Right renal pelvis (tissue), 4 donors: ENCODE measurements around the gene LSP1. TPM values are rescaled to one million over a fixed set of nuclear protein-coding genes. Genes with fewer than 3 reads are reported as not detected.
A peak's percentile ranks its signal among the peaks of the same experiment; 100 is the strongest.
"Not testable (repeated sequence)": the region's sequence is repeated elsewhere in the genome, so short reads cannot be mapped to it uniquely, and the experiment has no call there.

ENCODE experiments used
- DNase-seq, 4 donors: peaks; one replicate each; pipeline ENCODE4 v3.0.0-alpha.2; 2013; ENCODE audit warnings: low read depth in 4 of 4, low spot score in 3 of 4, missing footprints in 1 of 4
- polyA plus RNA-seq, 4 donors: library from polyadenylated mRNA; unstranded; fragments of 120-200 nt; gene quantifications; one replicate each; pipeline ENCODE4 v1.2.1, GENCODE V29; 2013; ENCODE audit not compliant: insufficient read length in 4 of 4

LSP1 gene
- polyA plus RNA-seq, 4 donors, result 5.0 to 8.9 (median 6.4) TPM

- DNase-seq, result not testable (repeated sequence)
Observed at GRCh38 chr11:1874441-1875092, 21.7 kb downstream of the LSP1 start.

- DNase-seq, result no peak
Observed at GRCh38 chr11:1875093-1875850, 22.4 kb downstream of the LSP1 start.

- DNase-seq, result not testable (repeated sequence)
Observed at GRCh38 chr11:1875851-1876301, 23.0 kb downstream of the LSP1 start.

- DNase-seq, result no peak
Observed at GRCh38 chr11:1876361-1877063, 23.6 kb downstream of the LSP1 start.

GRCh38 chr11:1877211-1878136 lies 24.6 kb downstream of the LSP1 start:
- DNase-seq, result no peak

GRCh38 chr11:1878137-1879031 lies 25.5 kb downstream of the LSP1 start:
- no peak for DNase-seq

- DNase-seq, result no peak
Observed at GRCh38 chr11:1879342-1879940, 26.6 kb downstream of the LSP1 start.

- DNase-seq, result no peak
Observed at GRCh38 chr11:1879941-1880720, 27.2 kb downstream of the LSP1 start.

GRCh38 chr11:1880746-1881441 lies 28.0 kb downstream of the LSP1 start:
- DNase-seq, result no peak

- DNase-seq, result no peak
Observed at GRCh38 chr11:1881442-1882264, 28.8 kb downstream of the LSP1 start.

GRCh38 chr11:1882265-1883238 lies 29.7 kb downstream of the LSP1 start:
- peak; percentile 60 to 81 (median 67) for DNase-seq

- DNase-seq, result no peak
Observed at GRCh38 chr11:1883346-1884302, 30.7 kb downstream of the LSP1 start.

GRCh38 chr11:1884303-1884700 lies 31.4 kb downstream of the LSP1 start:
- no peak for DNase-seq

- DNase-seq, result not testable (repeated sequence)
Observed at GRCh38 chr11:1886551-1886950, 33.7 kb downstream of the LSP1 start.
